8988T (cell line): ENCODE results near the gene TMEM201.

Experiments
- DNase-seq: peaks from one replicate; pipeline ENCODE4 v3.0.0; 2011

The TMEM201 gene

DNA sequence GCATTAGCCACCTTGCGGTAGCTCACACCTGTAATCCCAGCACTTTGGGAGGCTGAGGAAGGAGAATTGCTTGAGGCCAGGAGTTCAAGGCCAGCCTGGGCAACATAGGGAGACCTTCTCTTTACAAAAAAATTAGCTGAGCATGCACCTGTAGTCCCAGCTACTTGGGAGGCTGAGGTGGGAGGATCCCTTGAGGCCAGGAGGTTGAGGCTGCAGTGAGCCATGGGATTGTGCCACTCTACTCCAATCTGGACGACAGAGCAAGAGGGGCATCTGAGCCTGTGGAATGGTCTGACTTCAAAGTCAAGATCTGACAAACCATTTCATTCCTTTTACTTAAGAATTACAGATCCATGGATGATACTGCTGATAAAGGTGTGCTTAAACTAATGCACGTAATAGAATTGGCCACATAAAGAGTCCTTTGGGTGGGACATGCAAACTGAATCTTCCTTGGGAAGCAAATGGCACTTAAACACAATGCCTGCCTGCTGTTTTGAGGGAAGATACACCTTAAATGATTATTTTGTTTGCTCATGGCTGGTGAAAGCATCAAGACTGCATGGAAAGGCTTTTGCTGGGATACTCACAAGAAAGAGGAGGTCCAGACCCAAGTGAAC is 2.5 kb upstream of the TMEM201 start:
- no peak for DNase-seq

DNA sequence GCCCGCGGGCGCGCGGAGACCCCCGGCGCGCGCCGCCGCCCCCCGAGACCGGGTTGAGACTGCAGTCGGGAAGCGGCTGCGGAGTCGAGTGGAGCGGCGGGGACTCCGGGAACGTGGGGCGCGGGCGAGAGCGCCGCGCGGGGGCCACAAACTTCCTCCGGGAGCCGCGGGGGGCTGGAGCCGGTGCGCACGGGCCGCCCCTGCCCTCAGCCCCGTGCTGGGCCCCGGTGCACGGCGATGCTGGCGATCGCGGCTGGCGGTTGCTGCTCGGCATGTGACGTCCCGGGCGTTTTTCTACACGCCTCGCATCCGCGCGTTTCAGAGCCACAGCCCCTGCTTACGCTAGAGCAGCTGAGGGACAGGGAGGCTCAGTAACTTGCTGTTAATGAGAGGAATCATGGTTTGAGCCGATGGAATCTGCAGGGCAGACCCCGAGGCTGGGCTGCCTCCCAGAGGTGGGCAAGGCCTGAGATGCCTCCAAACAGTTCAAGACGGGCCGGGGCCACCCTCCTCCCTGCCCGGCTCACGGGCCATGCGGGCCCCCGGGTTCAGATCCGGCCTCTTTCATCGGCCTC is 520 bp downstream of the TMEM201 start:
- DNase-seq = no peak

DNA sequence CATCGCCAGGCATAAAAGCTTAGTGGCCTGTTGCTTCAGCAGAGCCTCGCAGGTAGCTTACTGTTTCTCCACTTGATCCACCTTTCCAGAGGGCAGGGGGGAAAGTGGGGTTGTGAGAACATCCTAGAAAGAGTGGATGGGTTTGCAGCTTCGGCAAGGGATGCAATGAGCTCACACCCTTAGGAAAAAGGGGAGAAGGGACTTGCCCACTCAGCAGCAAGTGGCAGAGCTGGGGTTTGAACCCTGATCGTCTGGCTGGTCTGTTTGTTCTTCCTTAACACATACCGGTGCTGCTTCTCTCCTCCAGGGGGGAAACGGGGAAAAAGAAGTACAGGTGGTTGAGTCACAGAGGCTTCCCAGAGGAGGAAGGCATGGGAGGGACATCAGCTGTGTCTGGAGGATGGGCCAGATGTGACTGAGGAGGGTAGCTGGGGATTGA is 1.0 kb downstream of the TMEM201 start:
- DNase-seq = no peak

DNA sequence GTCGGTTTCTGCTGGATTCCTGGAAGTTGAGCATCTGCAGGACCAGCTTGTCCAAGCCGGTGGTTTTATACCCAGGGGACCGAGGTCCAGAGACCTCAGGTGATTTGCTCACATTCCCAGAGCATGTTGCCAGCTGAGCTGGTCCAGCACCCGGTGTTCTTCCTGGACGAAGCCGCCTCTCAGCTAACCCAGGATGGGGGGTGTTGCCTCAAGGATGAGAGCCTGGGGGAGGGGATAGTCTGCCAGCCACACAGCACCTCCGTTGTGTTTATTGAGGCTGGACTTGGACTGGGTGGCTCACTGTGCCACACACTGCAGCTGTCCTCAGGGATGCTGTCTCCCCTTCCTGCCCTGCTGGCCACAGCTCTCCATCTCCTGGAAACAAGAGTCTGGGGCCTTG is 1.5 kb downstream of the TMEM201 start:
- no peak for DNase-seq

DNA sequence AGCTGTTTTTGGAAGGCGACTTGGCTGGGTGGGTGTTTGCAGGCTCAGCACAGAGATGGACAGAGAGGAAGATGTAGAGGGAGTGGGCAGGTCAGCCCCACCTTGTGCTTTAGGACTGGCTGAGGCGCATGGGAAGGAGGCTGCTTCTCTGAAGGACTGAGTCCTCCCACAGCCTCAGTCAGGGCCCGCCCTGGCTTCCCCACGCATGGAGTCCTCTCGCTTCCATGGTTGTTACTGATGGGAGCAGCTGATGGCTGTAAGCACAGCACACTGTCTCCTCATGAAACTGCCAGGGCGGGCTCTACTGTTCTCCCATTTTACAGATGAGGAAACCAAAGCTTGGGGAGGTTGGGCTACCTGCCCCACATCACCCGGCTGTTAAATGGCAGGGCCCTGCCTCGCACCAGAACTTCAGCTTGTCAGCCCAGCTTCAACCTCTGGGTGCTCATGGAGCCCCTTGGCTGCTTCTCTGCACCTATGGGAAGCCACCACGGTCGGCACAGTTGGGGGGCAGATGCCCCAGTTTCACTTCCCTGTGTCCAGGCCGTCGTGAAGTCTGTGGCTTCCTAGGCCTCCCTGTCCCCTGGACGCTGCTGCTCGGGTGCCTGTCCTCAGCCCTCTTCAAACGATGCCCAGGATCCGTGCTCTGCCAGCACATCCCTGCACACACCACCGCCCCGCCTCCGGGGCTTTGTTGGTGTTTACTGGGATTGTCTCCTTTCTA is 2.4 kb downstream of the TMEM201 start:
- no peak for DNase-seq

DNA sequence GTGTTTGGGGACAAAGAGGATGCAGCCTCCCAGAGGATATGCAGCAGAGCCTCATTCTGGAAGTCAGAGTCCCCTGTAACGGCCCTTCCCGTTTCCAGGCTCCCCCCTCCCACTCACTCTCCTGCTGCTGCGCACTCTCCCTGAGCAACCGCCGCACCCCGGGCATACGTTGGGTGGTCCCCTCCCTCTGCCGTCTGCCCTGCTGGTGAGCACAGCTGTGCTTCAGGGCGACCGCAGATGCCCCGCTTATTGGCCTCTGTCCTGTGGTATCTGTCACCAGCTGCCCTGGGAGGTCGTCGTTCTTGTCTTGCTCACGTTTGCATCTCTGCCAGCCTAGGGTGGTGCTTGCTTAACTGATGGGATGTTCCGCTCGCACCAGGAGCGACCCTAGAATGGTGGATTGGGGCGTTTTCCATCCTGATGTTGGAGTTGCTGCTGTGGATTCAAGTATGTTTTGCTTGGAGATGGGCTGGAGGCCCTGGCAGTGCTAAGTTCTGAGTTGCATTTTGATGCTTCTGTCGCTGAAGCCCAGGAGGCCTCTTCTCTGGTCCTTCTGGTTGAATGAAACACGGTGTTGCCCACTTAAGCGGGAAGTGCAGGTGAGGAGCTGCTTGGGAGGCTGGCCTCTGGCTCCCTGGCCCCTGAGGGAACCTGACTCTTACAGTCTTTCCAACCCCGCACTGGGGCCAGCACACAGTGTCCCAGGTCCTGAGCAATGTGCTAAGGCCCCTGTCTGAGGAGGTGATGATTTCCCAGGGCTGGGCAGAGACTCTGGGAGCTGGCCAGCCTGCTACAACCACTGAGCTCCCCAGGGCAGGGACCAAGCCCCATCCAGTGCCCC is 3.2 kb downstream of the TMEM201 start:
- no peak for DNase-seq

DNA sequence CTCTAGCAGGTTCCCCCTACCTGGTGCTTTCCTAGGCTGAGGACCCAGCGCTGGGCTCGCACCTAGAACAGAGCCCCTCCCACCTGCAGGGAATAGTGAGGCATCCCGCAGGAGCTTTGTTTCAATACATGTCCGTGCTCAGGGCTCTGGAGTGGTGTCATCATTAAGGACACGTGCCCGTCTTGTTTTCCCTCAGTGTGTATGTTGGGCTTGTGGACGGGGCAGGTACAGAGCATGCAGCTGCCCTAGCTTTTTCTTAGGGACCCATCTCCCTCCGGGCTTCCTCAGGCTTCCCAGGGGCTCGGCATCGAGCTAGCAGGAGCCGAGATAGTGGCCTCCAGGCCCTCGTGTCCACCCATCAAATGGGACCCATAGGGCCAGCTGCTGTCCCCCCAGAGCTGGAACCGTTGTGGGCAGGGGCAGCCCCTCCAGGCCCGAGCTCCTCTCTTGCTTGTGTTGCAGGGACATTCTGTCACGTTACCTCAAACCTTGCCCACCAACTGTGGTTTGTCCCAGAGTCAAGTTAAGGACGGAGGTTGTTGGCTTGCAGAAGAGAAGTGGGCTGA is 3.9 kb downstream of the TMEM201 start:
- DNase-seq = no peak

DNA sequence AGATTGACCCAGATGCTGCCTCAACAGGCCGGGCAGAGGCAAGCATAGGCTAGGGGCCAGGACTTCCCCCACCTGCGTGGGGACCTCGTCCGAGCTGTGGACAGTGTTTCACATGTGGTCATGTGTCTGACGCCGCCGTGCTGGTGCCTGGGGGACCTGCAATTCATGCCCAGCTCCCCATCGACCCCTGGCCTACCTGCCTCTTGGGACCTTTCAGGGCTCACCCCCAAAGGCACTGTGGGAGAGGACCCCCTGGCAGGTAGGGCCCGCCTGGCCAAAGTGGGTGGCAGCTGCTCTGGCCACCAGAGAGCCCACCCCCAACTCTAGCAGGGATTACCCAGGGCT is 4.4 kb downstream of the TMEM201 start:
- no peak for DNase-seq

DNA sequence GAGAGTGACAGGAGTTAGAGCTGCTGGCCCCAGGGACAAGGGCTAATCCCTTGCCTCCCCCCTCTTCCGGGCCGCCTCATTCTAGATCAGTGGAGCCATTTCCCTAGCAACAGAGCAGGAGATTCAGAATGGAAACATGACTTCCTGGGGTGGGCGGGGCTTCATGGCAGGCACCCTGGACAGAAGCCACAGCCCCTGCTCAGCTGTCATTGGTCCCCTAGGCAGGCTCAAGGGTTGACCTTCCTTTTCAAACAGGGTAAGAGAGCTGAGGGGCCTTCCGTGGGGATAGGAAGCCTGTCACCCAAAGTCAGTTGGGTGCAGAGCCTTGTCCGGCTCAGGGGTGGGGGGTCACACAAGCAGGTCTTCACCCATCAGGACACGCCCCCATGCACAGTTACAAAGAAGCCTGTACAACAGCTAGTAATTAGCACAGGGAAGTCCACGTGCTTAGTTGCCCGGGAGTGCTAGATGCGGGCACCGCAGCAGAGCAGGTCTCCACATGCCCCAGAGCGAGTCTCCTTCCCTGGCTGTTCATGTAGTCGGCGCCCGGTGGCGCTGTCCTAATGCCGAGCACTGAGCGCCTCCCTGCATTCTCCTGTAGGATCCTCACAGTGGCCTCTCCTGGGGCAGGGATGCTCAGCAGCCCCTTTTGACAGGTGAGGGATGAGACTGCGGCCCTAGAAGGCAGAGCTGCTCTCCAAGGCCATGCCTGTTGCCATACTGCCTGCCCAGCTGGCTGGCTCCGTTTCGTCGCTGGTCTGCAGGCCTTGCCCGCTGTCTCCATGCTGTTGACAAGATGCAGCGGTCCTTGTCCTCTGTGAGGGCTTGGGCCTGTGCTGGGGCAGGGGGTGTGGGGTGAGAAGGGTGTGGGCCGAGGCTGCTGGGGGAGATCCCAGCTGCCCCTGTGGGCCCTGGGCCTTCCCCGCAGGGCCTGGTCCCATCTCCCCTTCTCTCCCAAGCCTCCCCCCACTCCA is 5.1 kb downstream of the TMEM201 start:
- no peak for DNase-seq

DNA sequence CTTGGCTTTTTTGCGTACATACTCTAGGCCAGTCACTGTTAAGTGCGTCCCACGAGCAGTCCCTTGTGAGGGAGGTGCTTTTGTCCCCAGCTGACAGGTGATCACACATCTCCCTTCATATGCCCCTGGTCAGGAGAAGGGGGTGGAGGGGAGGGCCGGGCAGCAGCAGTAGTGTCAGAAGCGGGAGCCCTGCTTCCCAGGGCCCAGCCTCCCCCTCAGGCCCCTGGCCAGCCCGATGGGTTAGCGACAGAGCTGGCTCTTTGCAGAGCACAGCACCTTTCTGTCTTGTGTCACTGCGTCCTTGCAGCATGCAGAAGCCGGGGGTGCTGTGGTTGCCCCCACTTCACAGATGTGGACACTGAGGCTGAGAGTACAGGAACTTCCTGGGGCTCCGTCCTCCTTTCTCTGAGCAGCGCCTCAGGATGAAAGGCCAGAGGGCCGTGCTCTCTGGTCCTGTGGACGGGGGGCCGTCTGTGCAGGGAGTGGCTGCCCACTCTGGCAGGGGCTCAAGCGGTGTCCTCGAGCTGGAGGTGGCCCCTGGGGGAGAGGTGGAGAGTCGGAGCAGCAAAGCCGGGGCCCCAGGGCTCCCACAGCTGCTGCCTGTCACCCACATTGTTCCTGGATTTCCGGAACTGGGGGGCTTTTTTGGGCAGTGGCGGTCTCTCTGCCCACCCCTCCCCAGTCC is 5.9 kb downstream of the TMEM201 start:
- no peak for DNase-seq

DNA sequence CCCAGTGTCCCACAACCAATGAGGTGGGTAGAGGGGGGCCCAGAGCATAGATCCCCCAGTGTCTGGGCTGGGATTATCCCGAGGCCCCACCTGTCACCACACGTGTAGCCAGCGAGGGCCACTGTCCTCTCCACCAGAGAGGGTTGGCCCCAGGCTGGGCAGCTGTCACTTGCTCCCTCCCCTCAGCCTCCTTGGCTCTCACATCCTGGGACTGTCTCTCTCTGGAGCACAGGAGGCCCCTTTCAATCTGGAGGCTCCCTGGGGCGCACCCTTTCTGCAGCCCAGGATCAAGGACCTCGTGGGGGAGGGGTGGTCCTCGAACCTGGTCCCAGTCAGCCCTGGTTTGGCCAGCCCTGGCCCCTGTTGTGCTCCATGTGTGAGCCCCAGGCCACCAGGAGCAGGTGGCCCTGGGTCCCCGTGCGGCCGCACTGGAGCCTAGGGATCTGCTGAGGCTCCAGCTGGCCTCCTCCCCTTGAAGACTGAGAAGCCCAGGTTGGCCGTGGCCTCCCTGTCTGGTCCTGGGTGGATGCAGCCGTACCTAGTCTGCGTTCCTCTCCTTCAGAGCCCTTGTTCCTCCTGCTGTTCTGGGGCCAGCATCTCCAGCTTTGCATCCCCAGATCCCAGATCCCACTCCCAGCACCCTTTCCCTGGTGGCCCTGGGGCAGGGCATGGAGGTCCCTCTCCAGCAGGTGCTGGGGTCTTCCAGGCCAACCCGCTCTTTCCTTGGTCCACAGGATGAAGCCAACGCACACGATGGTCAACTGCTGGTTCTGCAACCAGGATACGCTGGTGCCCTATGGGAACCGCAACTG is 6.7 kb downstream of the TMEM201 start:
- no peak for DNase-seq

DNA sequence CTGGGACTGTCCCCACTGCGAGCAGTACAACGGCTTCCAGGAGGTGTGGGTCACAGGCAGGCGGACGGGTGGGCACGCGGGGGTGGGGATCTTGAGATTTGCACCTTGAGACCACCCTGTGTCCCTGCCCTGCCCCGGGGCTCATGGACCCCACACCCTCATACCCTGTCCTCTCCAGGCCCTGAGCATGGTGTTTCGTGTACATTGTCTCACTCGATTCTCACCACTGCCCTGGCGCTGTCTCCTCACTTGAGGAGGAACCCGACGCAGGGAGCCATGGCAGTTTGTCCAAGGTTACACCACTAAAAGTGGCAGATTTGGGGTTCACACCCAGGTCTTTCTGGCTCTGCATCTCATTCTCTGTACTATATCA is 7.2 kb downstream of the TMEM201 start:
- DNase-seq = no peak

DNA sequence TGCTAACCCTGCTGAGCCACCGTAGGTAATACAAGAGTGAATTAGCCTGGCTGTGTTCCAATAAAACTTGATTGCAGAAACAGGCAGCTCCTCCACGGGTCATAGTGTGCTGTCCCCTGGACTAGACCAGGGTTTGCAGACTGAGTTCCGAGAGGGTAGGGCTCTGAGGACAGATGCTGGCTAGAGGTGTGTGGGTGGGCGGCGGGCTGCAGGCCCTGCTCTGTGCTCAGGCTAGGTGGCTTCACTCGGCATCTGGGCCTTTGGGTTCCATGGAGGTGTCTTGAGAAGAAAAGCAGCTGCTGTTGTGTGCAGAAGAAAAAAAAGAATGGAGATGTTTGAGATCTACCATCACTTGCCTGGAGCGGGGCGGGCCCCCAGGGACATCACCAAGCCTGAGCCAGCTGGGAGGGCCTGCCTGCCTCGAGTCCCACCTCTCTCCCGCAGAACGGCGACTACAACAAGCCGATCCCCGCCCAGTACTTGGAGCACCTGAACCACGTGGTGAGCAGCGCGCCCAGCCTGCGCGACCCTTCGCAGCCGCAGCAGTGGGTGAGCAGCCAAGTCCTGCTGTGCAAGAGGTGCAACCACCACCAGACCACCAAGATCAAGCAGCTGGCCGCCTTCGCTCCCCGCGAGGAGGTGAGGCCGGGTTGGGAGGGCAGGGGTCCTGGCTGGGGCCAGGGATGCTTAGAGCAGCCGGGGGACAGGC is 7.9 kb downstream of the TMEM201 start:
- DNase-seq = no peak

DNA sequence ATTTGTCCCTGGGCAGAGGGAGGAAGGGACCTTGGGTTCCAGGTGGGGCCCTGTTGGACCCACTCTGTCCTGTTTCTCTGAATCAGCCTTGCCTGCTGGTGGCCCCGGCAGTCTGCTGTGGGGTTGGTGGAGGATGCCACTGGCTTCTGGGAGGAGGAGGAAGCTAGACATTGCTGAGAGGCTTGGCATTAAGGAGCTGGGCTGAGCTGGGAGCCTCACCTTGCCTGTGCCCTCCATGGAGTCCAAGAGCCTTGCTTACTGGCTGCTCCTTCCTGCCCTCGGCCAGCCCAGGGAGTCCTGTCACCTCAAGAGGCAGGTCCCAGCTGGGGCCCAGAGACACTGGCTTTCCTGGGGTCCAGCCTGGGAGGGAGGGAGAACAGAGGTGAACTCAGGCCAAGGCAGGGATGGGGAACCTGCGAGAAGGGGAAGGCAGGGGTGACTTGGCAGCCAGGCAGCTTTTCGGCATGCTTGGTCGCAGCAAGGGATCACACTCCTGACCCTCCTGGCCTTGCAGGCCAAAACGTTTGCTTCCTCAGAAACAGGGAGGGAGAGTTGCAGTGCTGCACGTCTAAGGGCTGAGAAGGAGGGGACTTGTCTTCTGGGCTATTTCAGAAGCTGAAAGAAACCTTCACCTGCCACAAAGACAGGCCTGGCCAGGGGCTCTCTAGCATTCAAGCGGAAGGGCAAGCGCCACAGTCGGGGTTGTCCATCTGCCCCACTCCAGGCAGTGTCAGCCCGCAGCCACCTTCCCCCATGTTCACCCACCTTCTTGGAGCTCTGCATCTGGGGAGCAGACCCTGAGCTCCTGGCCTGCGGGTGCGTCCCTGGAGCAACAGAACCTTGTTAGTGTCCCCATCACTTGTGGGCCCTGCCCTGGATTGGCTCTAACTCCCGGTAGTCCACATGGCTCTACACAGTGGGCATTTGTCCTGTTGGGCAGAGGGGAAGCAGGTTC is 8.9 kb downstream of the TMEM201 start:
- DNase-seq = no peak

DNA sequence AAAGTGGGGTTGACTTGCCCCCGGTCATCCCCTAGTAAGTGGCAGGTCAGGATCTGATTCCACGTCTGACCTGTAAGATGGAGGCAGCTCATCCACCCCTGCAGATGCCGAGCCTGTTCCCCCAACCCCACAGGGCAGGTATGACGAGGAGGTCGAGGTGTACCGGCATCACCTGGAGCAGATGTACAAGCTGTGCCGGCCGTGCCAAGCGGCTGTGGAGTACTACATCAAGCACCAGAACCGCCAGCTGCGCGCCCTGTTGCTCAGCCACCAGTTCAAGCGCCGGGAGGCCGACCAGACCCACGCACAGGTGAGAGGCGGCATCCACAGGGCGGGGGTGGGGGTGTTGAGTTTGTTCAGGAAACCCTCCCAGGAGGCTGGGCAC is 9.6 kb downstream of the TMEM201 start:
- DNase-seq = no peak

DNA sequence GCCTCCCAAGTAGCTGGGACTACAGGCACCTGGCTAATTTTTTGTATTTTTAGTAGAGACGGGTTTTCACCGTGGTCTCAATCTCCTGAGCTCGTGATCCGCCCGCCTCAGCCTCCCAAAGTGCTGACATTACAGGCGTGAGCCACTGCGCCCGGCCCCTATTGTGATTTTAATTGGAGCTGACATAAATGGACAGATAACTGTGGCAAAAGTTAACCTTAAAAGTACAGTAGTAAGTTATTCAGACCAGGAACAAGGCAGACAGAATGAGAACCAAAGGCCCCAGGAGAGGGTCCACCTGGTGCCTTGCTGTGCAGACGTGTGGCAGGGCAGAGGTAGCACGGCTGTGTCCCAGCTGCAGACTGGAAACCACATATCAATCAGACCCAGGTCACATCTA is 11.0 kb downstream of the TMEM201 start:
- DNase-seq = no peak

DNA sequence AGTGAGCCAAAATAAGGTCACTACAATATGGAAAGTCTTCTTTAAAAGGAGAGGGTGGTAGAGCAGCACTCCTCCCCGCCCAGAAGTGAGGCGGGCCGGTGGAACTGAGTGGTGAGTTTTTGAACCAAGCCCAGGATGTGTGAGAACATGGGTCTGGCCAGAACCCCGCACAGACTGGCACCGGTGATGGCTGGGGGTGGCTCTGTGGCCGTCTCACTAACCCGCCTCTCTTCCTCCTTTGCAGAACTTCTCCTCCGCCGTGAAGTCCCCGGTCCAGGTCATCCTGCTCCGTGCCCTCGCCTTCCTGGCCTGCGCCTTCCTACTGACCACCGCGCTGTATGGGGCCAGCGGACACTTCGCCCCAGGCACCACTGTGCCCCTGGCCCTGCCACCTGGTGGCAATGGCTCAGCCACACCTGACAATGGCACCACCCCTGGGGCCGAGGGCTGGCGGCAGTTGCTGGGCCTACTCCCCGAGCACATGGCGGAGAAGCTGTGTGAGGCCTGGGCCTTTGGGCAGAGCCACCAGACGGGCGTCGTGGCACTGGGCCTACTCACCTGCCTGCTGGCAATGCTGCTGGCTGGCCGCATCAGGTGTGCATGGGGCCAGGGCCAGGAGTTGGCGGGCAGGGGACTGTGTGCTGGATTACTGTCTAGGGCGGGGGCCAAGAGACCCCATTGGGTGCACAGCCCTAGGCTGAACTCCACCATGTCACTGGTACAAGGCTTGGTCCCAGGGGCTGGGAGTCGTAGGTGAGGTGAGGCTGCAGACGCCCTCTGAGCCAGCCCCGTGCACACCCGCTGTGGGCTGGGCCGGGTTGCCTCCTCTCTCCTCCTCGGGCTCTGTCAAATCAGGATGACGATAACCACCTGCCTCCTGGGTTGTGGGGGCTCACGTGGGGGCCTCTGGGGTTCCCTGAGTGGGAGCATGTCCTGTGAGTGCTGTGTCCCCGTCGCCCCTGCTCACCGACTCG is 12.4 kb downstream of the TMEM201 start:
- no peak for DNase-seq
